HG03103 (cell line): ENCODE data around the gene CAPN13.

Experiments used
- ATAC-seq: cut with Tn5 transposase; IDR thresholded peaks from one replicate; pipeline ENCODE4 v1.9.1; 2021; ENCODE audit warnings: low read depth; ENCODE audit not compliant: unreplicated experiment

Gene CAPN13

GRCh38 chr2:30732376-30732775 is 74.9 kb downstream of the CAPN13 start:
- ATAC-seq = no peak

GRCh38 chr2:30731706-30732105 is 75.5 kb downstream of the CAPN13 start:
- no peak for ATAC-seq

GRCh38 chr2:30730736-30731647 is 76.3 kb downstream of the CAPN13 start:
- ATAC-seq = no peak

GRCh38 chr2:30729031-30729430 is 78.2 kb downstream of the CAPN13 start:
- ATAC-seq = no peak

GRCh38 chr2:30722936-30723725 is 84.1 kb downstream of the CAPN13 start:
- no peak for ATAC-seq

- ATAC-seq = no peak
Measured at GRCh38 chr2:30721668-30722647, 85.3 kb downstream of the CAPN13 start.

- ATAC-seq = no peak
Measured at GRCh38 chr2:30721241-30721640, 86.0 kb downstream of the CAPN13 start.

GRCh38 chr2:30717081-30717650 is 90.1 kb downstream of the CAPN13 start:
- ATAC-seq = no peak

- ATAC-seq = no peak
Measured at GRCh38 chr2:30716123-30716900, 90.9 kb downstream of the CAPN13 start.

GRCh38 chr2:30714811-30715709 is 92.2 kb downstream of the CAPN13 start:
- ATAC-seq = no peak

GRCh38 chr2:30713698-30714097 is 93.5 kb downstream of the CAPN13 start:
- no peak for ATAC-seq

- ATAC-seq = peak; percentile 79
Measured at GRCh38 chr2:30711646-30712085, 95.6 kb downstream of the CAPN13 start.

GRCh38 chr2:30710461-30710860 is 96.8 kb downstream of the CAPN13 start:
- ATAC-seq = no peak

GRCh38 chr2:30710016-30710415 is 97.2 kb downstream of the CAPN13 start:
- no peak for ATAC-seq

GRCh38 chr2:30709516-30709915 is 97.7 kb downstream of the CAPN13 start:
- ATAC-seq = no peak

- ATAC-seq = no peak
Measured at GRCh38 chr2:30708491-30709290, 98.6 kb downstream of the CAPN13 start.

GRCh38 chr2:30707304-30707903 is 99.8 kb downstream of the CAPN13 start:
- ATAC-seq = no peak
